COR-L47 (cell line): ENCODE data around the gene ZNF677.
"Not testable (repeated sequence)": the region's sequence is repeated elsewhere in the genome, so short reads cannot be mapped to it uniquely, and the experiment has no call there.

Source experiments
- DNase-seq: peaks from one replicate; lab custom pipeline; 2025; lab: John Stamatoyannopoulos, UW

The ZNF677 gene

GRCh38 chr19:53254411-53255341, at the start of gene ZNF677:
Gene ZNF677 (minus strand): TSS chr19:53254873. CDS start chr19:53251550, 3,323 bp downstream.
- no peak for DNase-seq

DNA sequence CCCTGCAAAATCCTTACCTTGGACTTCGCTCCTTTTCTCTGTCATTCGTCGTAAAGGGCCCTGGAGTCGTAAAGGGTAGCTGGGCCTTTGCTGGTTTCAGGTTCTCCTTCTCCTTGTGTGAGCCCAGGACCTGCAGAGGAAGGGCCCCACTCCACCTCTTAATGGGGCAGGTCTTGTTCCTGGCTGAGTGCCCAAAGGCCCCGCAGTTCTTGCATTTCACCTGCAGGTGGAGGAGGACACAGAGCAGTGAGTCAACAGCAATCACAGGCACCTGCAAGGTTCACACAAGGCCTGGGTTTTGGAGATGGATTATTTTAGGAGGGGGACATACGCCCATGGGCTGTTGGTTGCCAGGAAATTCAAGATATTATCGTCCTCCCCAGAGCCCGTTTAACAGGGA, 46.7 kb upstream of the ZNF677 start:
- DNase-seq = not testable (repeated sequence)

- DNase-seq = no peak
Observed at GRCh38 chr19:53294786-53295441, 40.2 kb upstream of the ZNF677 start.

GRCh38 chr19:53290758-53291549, 36.3 kb upstream of the ZNF677 start:
- DNase-seq = no peak

DNA sequence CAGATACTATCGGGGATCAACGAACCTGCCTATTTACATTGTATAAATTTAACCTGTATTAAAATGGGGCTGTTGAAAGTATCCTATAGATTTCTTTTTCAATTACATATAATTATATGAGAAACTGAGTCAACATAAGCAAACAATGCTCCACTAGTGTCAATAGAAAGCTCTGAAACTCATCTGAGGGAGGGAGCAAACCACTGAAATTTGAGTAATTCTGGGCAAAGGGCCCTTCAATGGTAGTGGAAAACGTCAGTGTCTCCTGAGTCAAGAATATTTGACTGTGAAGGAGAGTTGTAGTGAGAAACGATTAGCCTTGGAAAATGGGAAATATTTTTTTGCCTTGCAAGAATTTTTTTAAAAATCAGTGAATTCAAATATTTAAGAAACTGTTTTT, 30.4 kb upstream of the ZNF677 start:
- no peak for DNase-seq

- DNase-seq = not testable (repeated sequence)
Observed at GRCh38 chr19:53281947-53282346, 27.3 kb upstream of the ZNF677 start.

DNA sequence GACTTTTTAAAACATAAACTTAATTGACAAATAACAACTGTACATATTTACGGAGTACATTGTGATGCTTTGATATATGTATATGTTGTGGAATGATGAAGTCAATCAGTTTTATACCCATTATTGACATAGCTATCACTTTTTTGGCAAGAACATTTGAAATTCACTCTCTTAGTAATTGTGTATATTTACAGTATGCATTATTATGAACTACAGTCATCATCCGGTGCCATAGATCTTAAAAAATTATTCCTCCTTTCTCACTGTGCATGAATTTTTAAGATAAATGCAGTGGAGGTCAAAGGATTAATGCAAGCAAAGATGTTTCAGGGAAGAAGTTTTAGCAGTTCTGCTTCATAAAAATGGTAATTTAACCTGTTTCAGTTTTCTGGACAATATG, 20.8 kb upstream of the ZNF677 start:
- no peak for DNase-seq

DNA sequence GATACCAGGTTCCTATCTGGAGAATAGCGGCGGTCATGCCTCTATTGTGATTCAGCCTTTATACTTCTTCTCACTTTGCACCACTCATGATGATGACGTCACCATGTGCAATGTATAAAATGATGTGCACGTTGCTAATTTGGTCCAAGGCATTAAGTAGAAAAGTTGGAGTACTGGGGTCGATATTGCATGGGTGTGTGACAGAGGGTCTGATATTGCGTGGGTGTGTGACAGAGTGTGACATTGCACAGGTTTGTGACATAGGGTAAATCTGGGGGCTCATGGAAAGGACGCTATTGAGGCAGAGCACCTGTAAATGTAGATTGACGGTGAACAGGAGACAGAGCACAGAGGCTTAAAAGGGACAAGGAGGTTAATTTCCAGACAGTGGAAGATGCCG, 17.4 kb upstream of the ZNF677 start:
- no peak for DNase-seq

DNA sequence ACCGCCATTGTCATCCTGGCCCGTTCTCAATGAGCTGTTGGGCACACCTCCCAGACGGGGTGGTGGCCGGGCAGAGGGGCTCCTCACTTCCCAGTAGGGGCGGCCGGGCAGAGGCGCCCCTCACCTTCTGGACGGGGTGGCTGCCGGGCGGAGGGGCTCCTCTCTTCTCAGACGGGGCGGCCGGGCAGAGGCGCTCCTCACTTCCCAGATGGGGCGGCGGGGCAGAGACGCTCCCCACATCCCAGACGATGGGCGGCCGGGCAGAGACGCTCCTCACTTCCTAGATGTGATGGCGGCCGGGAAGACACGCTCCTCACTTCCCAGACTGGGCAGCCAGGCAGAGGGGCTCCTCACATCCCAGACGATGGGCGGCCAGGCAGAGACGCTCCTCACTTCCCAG, 15.2 kb upstream of the ZNF677 start:
- not testable (repeated sequence) for DNase-seq

DNA sequence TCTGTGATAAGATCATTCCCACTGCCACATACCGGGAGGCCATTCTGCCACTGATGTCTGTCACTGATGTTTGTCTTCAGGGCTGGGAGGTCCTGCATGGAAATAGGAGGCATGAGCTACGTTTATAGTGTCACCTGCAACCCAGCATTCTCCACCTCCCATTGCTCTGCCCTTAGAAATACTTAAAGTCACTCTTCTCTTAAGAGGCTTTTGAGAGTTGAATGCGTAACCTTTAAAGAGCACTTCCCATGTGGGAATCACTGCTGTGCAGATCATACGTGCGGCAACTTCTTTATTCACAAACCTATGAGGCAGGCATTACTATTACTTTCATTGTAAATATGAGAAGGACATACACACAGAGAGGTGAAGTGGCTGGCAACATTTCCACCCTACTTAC, 12.9 kb upstream of the ZNF677 start, which contains the start of gene VN1R4:
VN1R4 (minus strand) TSS at position 101 of the 400 bp plus-strand sequence; CDS start at position 43, 58 bp downstream.
- DNase-seq = not testable (repeated sequence)

DNA sequence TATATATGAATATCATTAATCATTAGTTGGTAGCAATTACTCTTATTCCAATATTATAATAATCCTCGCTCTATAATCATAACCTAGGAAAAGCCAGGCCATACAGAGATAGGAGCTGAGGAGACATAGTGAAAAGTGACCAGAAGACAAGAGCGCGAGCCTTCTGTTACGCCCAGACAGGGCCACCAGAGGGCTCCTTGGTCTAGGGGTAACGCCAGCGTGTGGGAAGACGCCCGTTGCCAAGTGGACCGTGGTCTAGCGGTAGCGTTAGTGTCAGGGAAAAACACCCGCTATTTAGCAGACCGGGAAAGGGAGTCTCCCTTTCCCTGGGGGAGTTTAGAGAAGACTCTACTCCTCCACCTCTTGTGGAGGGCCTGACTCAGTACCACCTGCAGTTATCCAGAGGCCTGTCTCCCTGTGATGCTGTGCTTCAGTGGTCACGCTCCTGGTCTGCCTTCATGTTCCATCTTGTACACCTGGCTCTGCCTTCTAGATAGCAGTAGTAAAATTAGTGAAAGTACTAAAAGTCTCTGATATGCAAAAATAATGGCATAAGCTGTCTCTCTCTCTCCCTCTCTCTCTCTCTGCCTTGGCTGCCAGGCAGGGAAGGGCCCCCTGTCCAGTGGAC, 3.2 kb upstream of the ZNF677 start, which contains the start of gene VN1R2:
VN1R2 (plus strand) TSS at position 578 of the 628 bp plus-strand sequence. CDS start 84 bp downstream, outside the sequence.
- DNase-seq = not testable (repeated sequence)

DNA sequence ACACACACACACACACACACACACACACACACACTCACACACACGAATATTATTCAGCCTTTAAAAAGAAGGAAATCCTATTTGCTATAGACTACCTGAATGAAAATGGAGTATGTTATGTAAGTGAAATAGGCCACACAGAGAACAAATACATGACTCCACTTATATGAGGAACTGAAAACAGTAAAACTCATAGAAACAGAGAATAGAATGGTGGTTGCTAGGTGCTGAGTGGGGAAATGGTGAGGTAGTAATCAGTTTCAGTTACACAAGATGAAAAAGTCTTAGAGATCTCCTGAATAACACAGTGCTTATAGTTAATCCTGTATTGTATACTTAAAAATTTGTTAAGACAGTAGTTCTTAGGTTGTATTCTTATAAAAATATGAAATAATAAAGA, 8.2 kb downstream of the ZNF677 start:
- DNase-seq = no peak

DNA sequence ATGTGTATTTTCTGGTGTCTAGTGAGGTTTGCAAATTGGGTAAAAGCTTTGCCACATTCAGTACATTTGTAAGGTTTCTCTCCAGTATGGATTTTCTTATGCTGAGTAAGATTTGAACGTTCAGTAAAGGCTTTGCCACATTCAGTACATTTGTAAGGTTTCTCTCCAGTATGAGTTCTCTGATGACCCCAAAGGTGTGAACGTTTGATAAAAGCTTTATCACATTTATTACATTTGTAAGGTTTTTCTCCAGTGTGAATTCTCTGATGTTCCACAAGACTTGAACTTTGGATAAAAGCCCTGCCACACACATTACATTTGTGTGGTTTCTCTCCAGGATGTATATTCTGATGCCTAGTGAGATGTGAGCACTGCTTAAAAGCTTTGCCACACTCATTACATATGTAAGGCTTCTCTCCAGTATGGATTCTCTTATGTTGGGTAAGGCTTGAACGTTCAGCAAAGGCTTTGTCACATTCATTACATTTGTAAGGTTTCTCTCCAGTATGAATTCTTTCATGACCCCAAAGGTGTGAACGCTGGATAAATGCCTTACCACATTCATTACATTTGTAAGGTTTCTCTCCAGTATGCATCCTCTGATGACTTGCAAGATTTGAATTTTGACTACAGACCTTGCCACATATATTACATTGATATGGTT, 17.4 kb downstream of the ZNF677 start:
- DNase-seq = no peak

- no peak for DNase-seq
Observed at GRCh38 chr19:53224606-53225005, 30.1 kb downstream of the ZNF677 start.

DNA sequence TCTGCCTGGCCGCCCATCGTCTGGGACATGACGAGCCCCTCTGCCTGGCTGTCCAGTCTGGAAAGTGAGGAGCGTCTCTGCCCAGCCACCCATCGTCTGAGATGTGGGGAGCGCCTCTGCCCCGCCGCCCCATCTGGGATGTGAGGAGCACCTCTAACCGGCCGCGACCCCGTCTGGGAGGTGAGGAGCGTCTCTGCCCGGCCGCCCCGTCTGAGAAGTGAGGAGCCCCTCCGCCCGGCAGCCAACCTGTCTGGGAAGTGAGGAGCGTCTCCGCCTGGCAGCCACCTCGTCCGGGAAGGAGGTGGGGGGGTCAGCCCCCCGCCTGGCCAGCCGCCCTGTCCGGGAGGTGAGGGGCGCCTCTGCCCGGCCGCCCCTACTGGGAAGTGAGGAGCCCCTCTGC, 32.0 kb downstream of the ZNF677 start:
- DNase-seq = not testable (repeated sequence)

GRCh38 chr19:53212703-53213320, 41.9 kb downstream of the ZNF677 start:
- DNase-seq = no peak

GRCh38 chr19:53211554-53211953, 43.1 kb downstream of the ZNF677 start:
- DNase-seq = not testable (repeated sequence)

- peak; percentile 92 for DNase-seq
Observed at GRCh38 chr19:53196777-53197396, 57.8 kb downstream of the ZNF677 start.

- peak; percentile 80 for DNase-seq
Observed at GRCh38 chr19:53195265-53195903, 59.3 kb downstream of the ZNF677 start.
